Nephron (organoid): ENCODE measurements around the gene PAX5.

Experiments used
- H3K27ac Mint-ChIP-seq, 3 experiments: 2 replicates each; pipeline ENCODE4 v1.8.0; 2020; ENCODE audit warnings: mixed read lengths in 3 of 3, mild to moderate bottlenecking in 2 of 3, moderate library complexity in 1 of 3
- H3K27me3 Mint-ChIP-seq: 2 replicates; pipeline ENCODE4 v1.8.0; 2021; ENCODE audit warnings: low read depth, mild to moderate bottlenecking, moderate library complexity, mixed read lengths
- H3K36me3 Mint-ChIP-seq: 2 replicates; pipeline ENCODE4 v1.8.0; 2020; ENCODE audit warnings: low read depth, mixed read lengths
- H3K4me1 Mint-ChIP-seq: 2 replicates; pipeline ENCODE4 v1.8.0; 2020; ENCODE audit warnings: mixed read lengths
- H3K4me3 Mint-ChIP-seq, 3 experiments: 2 replicates each; pipeline ENCODE4 v1.8.0; 2020; ENCODE audit warnings: mild to moderate bottlenecking in 3 of 3, mixed read lengths in 3 of 3, moderate library complexity in 2 of 3
- H3K9me3 Mint-ChIP-seq: 2 replicates; pipeline ENCODE4 v1.8.0; 2020; ENCODE audit warnings: mixed read lengths
- CTCF ChIP-seq, 3 experiments: fragments of 200-600 bp; sonication (generic); IDR thresholded peaks; one replicate each; pipeline ENCODE4 v1.5.0; 2021; ENCODE audit warnings: antibody characterized with exemption in 3 of 3; ENCODE audit not compliant: unreplicated experiment in 3 of 3

PAX5 gene

GRCh38 chr9:36928670-36929349, 105.3 kb downstream of the PAX5 start:
- Mint-ChIP-seq H3K36me3 (peaks cover 3% of the 10 kb centered on the region), H3K9me3 (peaks cover 5% of the 10 kb centered on the region), H3K4me1 (no peaks in the 10 kb centered on the region), H3K27ac (no peak overlapping the region), H3K27me3 (peaks cover 48% of the 10 kb centered on the region), H3K4me3 (no peak overlapping the region)
- no peak for TF ChIP-seq CTCF (IDR thresholded peaks at IDR 0.05; ENCODE audit: unreplicated experiment in 3 of 3)

GRCh38 chr9:36928210-36928609, 105.9 kb downstream of the PAX5 start:
- Mint-ChIP-seq H3K36me3 (peaks cover 2% of the 10 kb centered on the region), H3K27me3 (peaks cover 47% of the 10 kb centered on the region), H3K9me3 (peaks cover 4% of the 10 kb centered on the region), H3K4me3 (no peak overlapping the region), H3K4me1 (no peaks in the 10 kb centered on the region), H3K27ac (no peak overlapping the region)
- TF ChIP-seq CTCF (IDR thresholded peaks at IDR 0.05; ENCODE audit: unreplicated experiment in 3 of 3), result no peak

GRCh38 chr9:36924757-36925432, 109.2 kb downstream of the PAX5 start:
- H3K9me3 Mint-ChIP-seq, result no peaks in the 10 kb centered on the region
- TF ChIP-seq CTCF (IDR thresholded peaks at IDR 0.05; ENCODE audit: unreplicated experiment in 3 of 3), result no peak
- H3K36me3 Mint-ChIP-seq, result no peaks in the 10 kb centered on the region
- H3K27me3 Mint-ChIP-seq, result peaks cover 51% of the 10 kb centered on the region
- no peaks in the 10 kb centered on the region for H3K4me1 Mint-ChIP-seq
- H3K27ac Mint-ChIP-seq, result no peak overlapping the region
- no peak overlapping the region for H3K4me3 Mint-ChIP-seq

GRCh38 chr9:36924071-36924470, 110.0 kb downstream of the PAX5 start:
- no peaks in the 10 kb centered on the region for H3K36me3 Mint-ChIP-seq
- no peaks in the 10 kb centered on the region for H3K9me3 Mint-ChIP-seq
- no peak for TF ChIP-seq CTCF (IDR thresholded peaks at IDR 0.05; ENCODE audit: unreplicated experiment in 3 of 3)
- H3K27me3 Mint-ChIP-seq, result peaks cover 50% of the 10 kb centered on the region
- no peaks in the 10 kb centered on the region for H3K4me1 Mint-ChIP-seq
- no peak overlapping the region for H3K4me3 Mint-ChIP-seq
- no peak overlapping the region for H3K27ac Mint-ChIP-seq

- TF ChIP-seq CTCF (IDR thresholded peaks at IDR 0.05; ENCODE audit: unreplicated experiment in 3 of 3), result no peak
- H3K36me3 Mint-ChIP-seq, result no peaks in the 10 kb centered on the region
- H3K4me3 Mint-ChIP-seq, result no peak overlapping the region
- no peak overlapping the region for H3K27ac Mint-ChIP-seq
- H3K9me3 Mint-ChIP-seq, result no peaks in the 10 kb centered on the region
- H3K4me1 Mint-ChIP-seq, result no peaks in the 10 kb centered on the region
- H3K27me3 Mint-ChIP-seq, result peaks cover 40% of the 10 kb centered on the region
Measured at GRCh38 chr9:36923025-36923625, 110.9 kb downstream of the PAX5 start.
